Activated T-cell treated with anti-CD3 and anti-CD28 coated beads, Interleukin-2, amount 50 U/mL, for 4 hours (primary cell): ENCODE results near the gene SIT1. TPM values are rescaled to one million over a fixed set of nuclear protein-coding genes. Genes with fewer than 3 reads are reported as not detected.

ENCODE experiments used
- ATAC-seq, 2 donors: fragments of 200-7000 bp; cut with Tn5 transposase; one replicate each; pipeline ENCODE4 v1.10.0; 2021
- DNase-seq: peaks from one replicate; pipeline ENCODE4 v3.0.0-alpha.2; 2020
- H3K27me3 Mint-ChIP-seq: one replicate; pipeline ENCODE4 v1.8.0; 2021; ENCODE audit warnings: low read depth, mixed read lengths
- H3K36me3 Mint-ChIP-seq: one replicate; pipeline ENCODE4 v1.8.0; 2022; ENCODE audit warnings: mixed read lengths; ENCODE audit not compliant: insufficient read depth
- H3K4me1 Mint-ChIP-seq: one replicate; pipeline ENCODE4 v1.8.0; 2021; ENCODE audit warnings: low read depth, mixed read lengths
- H3K4me3 Mint-ChIP-seq: one replicate; pipeline ENCODE4 v1.8.0; 2021; ENCODE audit warnings: mild to moderate bottlenecking, moderate library complexity, mixed read lengths
- H3K9me3 Mint-ChIP-seq: one replicate; pipeline ENCODE4 v1.8.0; 2021; ENCODE audit warnings: mixed read lengths
- total RNA-seq, 3 donors: library from RNA; stranded (reverse); gene quantifications; one replicate each; pipeline ENCODE4 v1.2.1, GENCODE V29; 2021

The SIT1 gene
- total RNA-seq, 3 donors from 2014 or later = 21.8 to 23.8 (median 22.9) TPM

- ATAC-seq (no peak), DNase-seq (no peak)
- Mint-ChIP-seq H3K4me1 (peaks cover 20% of the 10 kb centered on the region), H3K27me3 (no peaks in the 10 kb centered on the region), H3K9me3 (no peaks in the 10 kb centered on the region), H3K36me3 (no peaks in the 10 kb centered on the region), H3K4me3 (no peak overlapping the region)
Measured at GRCh38 chr9:35687972-35688557, 37.3 kb upstream of the SIT1 start.

DNA sequence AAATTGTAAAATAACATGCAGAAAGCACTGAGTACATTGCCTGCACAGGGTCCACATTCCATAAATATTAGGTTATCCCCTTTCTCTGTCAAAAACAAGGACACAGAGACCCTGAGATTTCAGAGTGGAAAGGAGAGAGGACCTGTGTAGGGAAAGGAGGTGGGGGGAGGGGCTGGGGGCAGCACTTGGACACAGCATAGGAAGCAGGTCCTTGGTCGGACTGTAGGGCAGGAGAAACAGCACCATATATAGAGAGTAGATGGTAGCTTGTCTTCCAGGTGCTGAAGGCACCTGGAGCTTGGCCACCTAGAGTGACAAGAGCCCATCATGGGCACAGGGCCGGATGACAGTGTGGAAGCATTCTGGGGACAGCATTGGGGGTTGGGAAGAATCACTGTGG lies 36.6 kb upstream of the SIT1 start:
- no peak for ATAC-seq
- no peaks in the 10 kb centered on the region for H3K36me3 Mint-ChIP-seq
- H3K27me3 Mint-ChIP-seq = no peaks in the 10 kb centered on the region
- peaks cover 20% of the 10 kb centered on the region for H3K4me1 Mint-ChIP-seq
- DNase-seq = no peak
- no peaks in the 10 kb centered on the region for H3K9me3 Mint-ChIP-seq
- no peak overlapping the region for H3K4me3 Mint-ChIP-seq

DNA sequence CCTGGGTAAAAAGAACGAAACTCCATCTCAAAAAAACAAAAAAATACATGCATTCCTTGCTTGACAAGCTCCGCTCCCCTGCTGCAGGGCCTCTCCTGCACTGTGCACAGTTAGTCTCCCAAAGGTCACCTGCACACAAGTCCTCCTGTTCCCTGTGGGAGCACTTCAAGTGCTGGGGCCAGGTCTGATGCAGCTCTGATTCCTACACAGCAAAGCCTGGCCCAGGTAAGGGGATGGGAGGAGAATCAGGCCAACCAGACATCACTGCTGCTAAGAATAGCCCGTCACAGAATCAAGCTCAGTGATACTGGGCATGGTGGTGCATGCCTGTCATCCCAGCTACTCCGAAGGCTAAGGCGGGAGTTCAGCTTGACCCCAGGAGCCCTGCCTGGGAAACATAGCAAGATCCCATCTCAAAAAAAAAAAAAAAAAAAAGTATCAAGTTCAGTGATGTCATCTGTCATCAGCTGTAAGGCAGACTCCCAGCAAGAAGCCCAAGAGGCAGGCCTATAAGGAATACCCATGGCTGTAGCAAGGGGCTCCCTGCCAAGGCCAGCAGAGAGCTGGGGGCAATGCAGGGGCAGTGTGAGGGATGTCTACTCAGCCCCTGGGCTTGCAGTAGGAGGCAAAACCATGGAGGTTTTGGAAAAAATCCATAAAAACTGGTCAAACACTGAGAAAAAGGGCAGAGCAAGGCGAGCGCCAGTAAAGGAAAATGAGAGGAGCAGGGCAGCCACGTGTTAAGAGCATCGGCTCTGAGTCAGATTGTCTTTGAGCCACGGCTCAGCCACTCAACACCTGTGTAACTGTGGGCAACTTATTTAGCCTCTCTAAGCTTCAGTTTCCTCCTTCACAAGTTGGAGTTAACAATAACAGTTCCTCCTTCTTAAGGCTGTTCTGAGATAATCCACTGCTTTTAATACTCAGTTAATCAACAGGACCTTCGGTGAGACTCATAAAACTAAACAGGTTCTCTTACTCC lies 35.8 kb upstream of the SIT1 start:
- Mint-ChIP-seq H3K27me3 (no peaks in the 10 kb centered on the region), H3K9me3 (no peaks in the 10 kb centered on the region), H3K4me3 (no peak overlapping the region), H3K4me1 (peaks cover 19% of the 10 kb centered on the region), H3K36me3 (no peaks in the 10 kb centered on the region)
- DNase-seq (no peak), ATAC-seq (no peak)

DNA sequence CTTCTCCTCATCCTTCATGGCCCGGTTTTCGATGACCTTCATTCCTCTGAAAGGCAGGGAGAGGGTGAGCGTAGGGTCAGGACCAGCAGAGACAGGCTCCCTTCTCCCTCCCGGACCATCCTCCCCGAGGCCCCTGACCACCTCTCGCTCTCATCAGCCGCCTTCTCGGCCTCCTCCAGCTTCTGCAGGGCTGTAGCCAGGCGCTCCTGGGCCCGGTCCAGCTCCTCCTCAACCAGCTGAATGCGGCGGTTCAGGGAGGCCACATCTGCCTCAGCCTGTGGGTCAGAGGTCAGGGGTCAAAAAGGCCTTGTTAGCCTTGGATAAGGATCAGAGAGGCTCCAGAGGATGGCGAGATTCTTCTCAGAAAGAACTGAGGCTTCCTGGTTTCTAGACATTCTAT lies 34.8 kb upstream of the SIT1 start:
- Mint-ChIP-seq H3K4me3 (no peak overlapping the region), H3K9me3 (no peaks in the 10 kb centered on the region), H3K27me3 (no peaks in the 10 kb centered on the region), H3K4me1 (peaks cover 16% of the 10 kb centered on the region), H3K36me3 (no peaks in the 10 kb centered on the region)
- no peak for ATAC-seq
- DNase-seq = no peak

- ATAC-seq (no peak), DNase-seq (no peak)
- no peaks in the 10 kb centered on the region for H3K9me3 Mint-ChIP-seq
- no peaks in the 10 kb centered on the region for H3K36me3 Mint-ChIP-seq
- no peaks in the 10 kb centered on the region for H3K27me3 Mint-ChIP-seq
- H3K4me1 Mint-ChIP-seq = peaks cover 16% of the 10 kb centered on the region
- H3K4me3 Mint-ChIP-seq = no peak overlapping the region
Measured at GRCh38 chr9:35684921-35685320, 34.2 kb upstream of the SIT1 start.

DNA sequence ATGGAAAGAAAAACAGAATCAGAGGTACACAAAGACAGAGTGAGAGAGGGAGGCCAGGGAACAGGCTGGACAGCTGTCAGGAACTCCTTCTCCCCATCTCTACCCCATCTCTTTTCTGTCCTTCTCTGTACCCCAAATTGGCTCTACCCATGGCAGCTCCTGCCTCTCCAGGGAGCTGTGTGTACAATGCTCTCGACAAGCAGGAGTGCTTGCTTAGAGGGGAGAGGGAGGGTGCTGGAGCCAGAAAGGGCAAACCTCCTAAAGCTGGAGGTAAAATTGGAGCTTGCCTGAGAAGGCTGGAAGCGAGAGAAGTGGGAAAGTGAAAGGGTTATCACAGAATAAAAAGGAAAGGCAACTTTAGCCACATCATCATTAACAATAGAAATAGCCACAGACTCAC lies 32.6 kb upstream of the SIT1 start:
- Mint-ChIP-seq H3K9me3 (no peaks in the 10 kb centered on the region), H3K36me3 (no peaks in the 10 kb centered on the region), H3K27me3 (no peaks in the 10 kb centered on the region), H3K4me3 (no peak overlapping the region), H3K4me1 (peaks cover 7% of the 10 kb centered on the region)
- no peak for DNase-seq
- no peak for ATAC-seq

GRCh38 chr9:35682520-35683315 lies 32.0 kb upstream of the SIT1 start:
- H3K4me1 Mint-ChIP-seq = peaks cover 3% of the 10 kb centered on the region

DNA sequence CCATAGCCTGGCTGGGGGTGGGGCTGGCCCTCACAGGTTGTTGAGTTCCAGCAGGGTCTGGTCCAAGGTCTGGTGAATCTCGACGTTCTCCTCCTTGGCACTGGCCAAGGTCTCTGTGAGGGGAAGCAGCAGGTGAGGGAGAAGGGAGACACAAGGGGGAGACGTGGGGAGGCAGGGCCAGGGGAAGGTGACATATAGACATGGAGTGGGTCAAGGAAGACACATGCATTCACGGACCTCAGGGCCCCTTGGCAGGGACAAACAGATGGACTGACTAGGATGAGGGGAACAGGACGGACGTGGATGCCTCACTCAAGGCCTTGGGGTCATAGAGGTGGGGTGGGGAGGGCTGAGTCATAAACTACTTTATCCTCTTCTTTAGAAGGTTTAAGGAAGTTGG lies 31.3 kb upstream of the SIT1 start:
- no peaks in the 10 kb centered on the region for H3K9me3 Mint-ChIP-seq

More at GRCh38 chr9:35682520-35683315, 32.0 kb upstream of the SIT1 start:
- Mint-ChIP-seq H3K27me3 (no peaks in the 10 kb centered on the region), H3K36me3 (no peaks in the 10 kb centered on the region), H3K4me3 (no peak overlapping the region), H3K9me3 (no peaks in the 10 kb centered on the region)
- ATAC-seq (no peak), DNase-seq (no peak)

GRCh38 chr9:35681341-35682002 lies 30.7 kb upstream of the SIT1 start:
- Mint-ChIP-seq H3K27me3 (peaks cover under 1% of the 10 kb centered on the region), H3K9me3 (no peaks in the 10 kb centered on the region), H3K4me1 (peaks cover under 1% of the 10 kb centered on the region), H3K36me3 (no peaks in the 10 kb centered on the region), H3K4me3 (no peak overlapping the region)
- ATAC-seq = no peak
- no peak for DNase-seq

More for the DNA sequence above, 31.3 kb upstream of the SIT1 start:
- ATAC-seq (no peak), DNase-seq (no peak)
- no peaks in the 10 kb centered on the region for H3K27me3 Mint-ChIP-seq
- H3K4me3 Mint-ChIP-seq = no peak overlapping the region
- H3K36me3 Mint-ChIP-seq = no peaks in the 10 kb centered on the region
- H3K4me1 Mint-ChIP-seq = peaks cover 3% of the 10 kb centered on the region

GRCh38 chr9:35680331-35681105 lies 29.8 kb upstream of the SIT1 start:
- Mint-ChIP-seq H3K4me3 (no peak overlapping the region), H3K27me3 (peaks cover 4% of the 10 kb centered on the region)
- no peak for ATAC-seq

DNA sequence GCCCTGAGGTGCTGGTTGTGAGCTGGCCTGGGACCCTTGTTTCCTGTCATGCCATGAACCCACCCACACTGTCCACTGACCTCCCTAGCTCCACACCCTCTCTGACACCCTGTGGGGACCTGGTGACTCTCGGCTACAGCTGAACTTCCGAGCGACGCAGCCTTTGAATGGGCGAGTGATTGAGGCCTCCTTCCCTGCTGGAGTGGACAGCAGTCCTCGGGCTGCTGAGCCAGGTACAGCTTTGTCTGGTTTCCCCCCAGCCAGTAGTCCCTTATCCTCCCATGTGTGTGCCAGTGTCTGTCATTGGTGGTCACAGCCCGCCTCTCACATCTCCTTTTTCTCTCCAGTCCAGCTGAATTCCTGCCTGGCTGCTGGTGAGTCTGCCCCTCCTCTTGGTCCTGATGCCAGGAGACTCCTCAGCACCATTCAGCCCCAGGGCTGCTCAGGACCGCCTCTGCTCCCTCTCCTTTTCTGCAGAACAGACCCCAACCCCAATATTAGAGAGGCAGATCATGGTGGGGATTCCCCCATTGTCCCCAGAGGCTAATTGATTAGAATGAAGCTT lies 29.1 kb upstream of the SIT1 start:
- no peaks in the 10 kb centered on the region for H3K36me3 Mint-ChIP-seq
- no peak for ATAC-seq
- H3K4me3 Mint-ChIP-seq = no peak overlapping the region
- no peaks in the 10 kb centered on the region for H3K9me3 Mint-ChIP-seq
- no peak for DNase-seq
- peaks cover 4% of the 10 kb centered on the region for H3K4me1 Mint-ChIP-seq
- peaks cover 4% of the 10 kb centered on the region for H3K27me3 Mint-ChIP-seq

More at GRCh38 chr9:35680331-35681105, 29.8 kb upstream of the SIT1 start:
- H3K36me3 Mint-ChIP-seq = no peaks in the 10 kb centered on the region
- H3K4me1 Mint-ChIP-seq = peaks cover 4% of the 10 kb centered on the region
- no peaks in the 10 kb centered on the region for H3K9me3 Mint-ChIP-seq
- no peak for DNase-seq

DNA sequence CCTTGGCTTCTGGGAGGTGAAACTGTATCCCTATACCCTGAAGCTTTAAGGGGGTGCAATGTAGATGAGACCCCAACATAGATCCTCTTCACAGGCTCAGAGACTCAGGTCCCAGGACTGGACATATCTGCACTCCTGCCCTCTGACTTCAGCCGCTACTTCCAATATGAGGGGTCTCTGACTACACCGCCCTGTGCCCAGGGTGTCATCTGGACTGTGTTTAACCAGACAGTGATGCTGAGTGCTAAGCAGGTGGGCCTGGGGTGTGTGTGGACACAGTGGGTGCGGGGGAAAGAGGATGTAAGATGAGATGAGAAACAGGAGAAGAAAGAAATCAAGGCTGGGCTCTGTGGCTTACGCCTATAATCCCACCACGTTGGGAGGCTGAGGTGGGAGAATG lies 28.4 kb upstream of the SIT1 start:
- DNase-seq (no peak), ATAC-seq (no peak)
- Mint-ChIP-seq H3K36me3 (no peaks in the 10 kb centered on the region), H3K4me3 (no peak overlapping the region), H3K9me3 (no peaks in the 10 kb centered on the region), H3K4me1 (peaks cover 8% of the 10 kb centered on the region), H3K27me3 (peaks cover 9% of the 10 kb centered on the region)

DNA sequence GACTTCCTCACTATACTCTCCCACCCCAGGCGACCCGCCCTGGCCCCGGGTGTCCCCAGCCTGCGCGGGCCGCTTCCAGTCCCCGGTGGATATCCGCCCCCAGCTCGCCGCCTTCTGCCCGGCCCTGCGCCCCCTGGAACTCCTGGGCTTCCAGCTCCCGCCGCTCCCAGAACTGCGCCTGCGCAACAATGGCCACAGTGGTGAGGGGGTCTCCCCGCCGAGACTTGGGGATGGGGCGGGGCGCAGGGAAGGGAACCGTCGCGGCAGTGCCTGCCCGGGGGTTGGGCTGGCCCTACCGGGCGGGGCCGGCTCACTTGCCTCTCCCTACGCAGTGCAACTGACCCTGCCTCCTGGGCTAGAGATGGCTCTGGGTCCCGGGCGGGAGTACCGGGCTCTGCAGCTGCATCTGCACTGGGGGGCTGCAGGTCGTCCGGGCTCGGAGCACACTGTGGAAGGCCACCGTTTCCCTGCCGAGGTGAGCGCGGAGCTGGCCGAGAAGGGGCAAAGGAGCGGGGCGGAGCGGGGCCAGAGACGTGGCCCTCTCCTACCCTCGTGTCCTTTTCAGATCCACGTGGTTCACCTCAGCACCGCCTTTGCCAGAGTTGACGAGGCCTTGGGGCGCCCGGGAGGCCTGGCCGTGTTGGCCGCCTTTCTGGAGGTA lies 25.1 kb upstream of the SIT1 start:
- Mint-ChIP-seq H3K4me3 (peak overlapping the region; percentile 68), H3K9me3 (no peaks in the 10 kb centered on the region), H3K27me3 (peaks cover 9% of the 10 kb centered on the region), H3K4me1 (peaks cover 9% of the 10 kb centered on the region), H3K36me3 (no peaks in the 10 kb centered on the region)
- ATAC-seq (peak; percentile 73 to 82), DNase-seq (peak; percentile 17)
